GM18868 (cell line): ENCODE data around the gene USH2A.
A peak's percentile ranks its signal among the peaks of the same experiment; 100 is the strongest.

Experiments used
- ATAC-seq: cut with Tn5 transposase; IDR thresholded peaks from one replicate; pipeline ENCODE4 v1.9.1; 2021; ENCODE audit warnings: mild to moderate bottlenecking, moderate library complexity; ENCODE audit not compliant: unreplicated experiment

USH2A gene

DNA sequence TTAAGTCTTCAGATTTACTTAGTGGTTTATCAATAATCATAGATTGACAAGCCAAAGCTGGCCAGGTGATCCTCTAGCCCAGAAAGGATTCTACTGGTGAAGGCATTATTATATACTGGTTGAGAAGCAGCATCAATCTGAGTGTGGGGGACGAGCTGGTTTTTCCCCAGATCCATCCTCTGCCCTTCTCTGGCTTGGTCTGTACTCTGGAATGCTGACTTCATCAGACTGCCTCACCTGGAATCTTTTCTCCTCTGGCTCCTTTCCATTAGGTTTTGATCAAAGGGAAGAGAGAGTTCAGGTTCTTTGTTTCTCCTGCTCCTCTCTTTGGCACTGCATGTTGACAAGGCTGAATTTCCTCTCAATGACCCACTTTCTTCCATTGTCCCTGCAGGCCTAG, 762.2 kb downstream of the USH2A start:
- ATAC-seq = no peak

DNA sequence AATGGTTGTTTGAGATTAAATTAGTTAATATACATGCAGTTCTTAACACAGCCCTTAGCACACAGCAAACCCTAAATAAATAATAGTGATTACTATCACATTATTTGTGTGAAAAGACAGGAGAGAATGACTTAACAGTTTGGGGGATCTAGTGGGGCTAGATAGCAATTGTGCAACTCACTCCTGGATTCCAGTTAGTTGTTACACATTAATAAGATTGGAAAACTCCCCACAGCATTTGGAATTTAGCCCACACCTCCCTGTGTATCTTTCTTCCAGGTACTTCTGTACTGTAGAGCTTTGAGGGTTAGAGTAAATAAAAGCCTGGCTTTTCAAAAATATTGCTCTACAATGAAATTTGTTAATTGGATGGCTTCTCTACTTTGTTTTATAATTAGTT, 763.0 kb downstream of the USH2A start:
- ATAC-seq = no peak

DNA sequence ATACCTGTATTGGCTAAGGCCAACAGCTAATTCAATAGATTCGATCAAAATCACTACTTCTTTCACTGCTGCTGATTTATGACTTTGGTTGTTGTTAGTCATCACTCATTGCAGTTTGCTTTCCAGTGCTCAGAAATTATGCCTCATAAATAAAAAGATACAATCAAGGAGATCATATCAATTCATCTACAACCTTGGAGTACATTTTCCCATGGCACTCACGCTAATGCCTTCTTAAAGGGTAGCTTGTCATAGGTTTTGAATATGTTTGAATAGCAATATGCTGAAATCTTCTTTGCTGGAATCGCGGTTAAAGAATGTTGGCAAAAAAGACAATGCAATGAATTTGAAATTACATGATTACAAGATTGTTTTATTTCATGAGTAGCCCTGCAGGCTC, 766.2 kb downstream of the USH2A start:
- ATAC-seq = no peak

DNA sequence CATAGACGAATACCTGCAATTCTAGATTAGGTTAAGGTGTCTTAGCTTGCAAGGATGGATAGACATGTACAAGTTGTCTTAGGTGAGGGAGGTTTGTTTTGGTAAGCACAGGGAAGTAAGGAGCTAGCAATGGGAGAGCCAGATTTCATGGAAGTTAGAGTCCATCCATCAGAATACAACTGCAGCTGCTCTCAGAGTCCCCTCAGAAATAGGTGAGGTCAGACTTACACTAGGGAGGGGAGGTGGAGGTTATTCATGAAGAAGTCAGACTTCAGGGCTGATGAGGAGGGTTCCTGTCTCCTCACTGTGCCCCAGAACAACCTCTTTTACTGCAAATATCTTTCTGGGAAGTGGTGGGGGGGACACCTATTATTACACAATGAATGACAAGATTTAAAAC, 770.9 kb downstream of the USH2A start:
- no peak for ATAC-seq

DNA sequence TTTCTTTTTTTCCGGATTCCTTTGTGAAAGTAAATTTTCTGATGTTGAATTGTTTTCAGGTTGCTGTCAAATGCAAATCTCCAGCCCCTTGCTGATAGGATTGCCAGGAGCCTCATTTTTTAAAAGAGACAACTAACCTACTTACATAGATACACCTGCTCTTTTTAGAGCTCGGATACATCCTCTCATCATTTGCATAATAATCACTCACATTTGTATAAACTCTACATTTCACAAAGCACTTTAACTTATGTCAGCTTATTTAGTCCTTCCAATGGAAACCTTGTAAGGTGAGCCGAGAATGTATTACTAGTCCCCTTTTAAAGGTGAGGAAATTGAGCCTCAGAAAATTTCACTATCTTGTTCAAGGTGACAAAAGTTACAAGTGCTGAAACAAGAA, 771.4 kb downstream of the USH2A start:
- ATAC-seq = no peak

DNA sequence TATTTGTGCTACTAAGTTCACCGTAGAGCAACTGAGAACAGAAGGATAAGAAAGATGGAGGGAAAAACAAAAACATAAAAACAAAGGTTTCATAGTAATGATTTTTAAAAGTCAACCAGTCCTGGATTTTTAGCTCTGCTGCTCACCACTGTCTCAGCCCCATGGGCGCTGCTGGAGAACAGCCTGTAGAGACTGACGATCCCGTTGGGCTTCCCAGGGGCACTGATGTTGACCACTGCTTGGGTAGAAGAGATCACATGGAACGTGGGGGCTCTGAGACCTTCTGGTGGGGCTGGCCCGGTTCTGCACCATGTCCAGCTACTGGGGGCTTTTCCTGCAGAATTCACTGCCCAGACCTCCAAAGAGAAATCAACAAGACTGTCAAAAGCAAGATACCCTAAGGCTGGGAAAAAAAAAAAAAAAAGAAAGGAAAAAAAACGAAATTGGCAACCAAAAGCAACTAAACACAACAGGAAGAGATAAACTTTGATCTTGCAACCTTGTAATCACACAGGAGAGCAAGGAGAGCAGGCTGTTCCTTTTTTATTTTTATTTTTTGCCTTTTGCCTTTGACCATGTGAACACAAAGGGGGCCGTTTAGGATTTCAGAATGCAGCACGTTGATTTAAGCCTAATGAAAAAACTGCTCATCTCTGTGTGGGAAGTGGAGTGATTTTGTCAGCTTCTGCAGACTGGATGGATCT, 772.6 kb downstream of the USH2A start:
- ATAC-seq = no peak

DNA sequence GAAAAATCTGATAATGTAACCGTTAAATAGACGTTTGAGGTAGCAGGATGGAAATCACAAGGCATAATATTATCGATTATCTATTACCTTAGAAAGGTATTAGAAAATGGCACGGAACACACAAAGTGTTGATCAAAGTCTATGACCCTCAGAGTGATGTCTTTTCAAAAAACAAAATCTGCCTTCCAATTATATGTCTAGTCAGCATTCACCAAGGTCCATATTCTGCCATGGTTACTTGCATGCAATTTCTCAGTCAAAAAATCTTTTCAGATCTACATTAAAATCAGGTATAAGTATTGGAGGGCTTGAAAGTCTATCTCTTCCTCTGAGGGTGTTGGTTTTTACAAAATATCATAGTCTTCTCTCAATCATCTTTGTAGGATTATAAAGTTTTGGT, 774.3 kb downstream of the USH2A start:
- ATAC-seq = no peak

DNA sequence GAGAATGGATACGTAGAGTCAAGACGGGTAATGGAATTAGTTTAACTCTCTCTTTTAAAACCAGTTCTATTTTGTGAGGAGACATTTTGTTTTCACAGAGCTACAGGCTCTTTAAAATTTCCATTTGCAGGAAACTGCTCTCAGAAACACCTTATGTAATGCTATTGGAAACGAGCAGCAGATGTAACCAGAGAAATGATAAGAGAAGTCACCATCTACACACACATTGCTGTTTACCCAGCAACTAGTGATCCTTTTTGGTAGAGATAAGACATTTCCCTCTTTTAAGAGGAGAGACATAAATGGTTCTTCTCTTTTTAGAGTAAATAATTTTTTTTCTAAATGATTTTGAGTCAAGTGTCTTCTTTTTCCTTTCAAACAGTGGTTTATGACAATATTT, 775.5 kb downstream of the USH2A start:
- no peak for ATAC-seq

DNA sequence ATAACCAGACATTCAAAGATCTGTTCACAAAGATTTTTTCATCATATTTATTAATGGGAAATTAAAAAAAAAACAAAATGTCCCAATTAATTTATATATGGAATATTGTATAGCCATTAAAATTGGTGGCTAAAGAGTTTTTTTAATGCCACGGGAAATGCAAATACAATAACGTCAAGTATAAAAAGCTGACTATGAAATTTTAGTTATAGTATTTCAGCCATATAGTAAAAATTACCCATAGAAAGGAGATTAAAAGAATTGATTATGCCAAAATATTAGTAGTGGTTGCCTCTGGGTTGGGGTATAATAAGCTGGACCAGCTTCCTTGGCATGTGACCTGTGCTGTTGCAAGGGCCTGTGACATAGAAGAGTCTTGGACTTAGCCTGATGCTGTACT, 777.4 kb downstream of the USH2A start:
- ATAC-seq = no peak

DNA sequence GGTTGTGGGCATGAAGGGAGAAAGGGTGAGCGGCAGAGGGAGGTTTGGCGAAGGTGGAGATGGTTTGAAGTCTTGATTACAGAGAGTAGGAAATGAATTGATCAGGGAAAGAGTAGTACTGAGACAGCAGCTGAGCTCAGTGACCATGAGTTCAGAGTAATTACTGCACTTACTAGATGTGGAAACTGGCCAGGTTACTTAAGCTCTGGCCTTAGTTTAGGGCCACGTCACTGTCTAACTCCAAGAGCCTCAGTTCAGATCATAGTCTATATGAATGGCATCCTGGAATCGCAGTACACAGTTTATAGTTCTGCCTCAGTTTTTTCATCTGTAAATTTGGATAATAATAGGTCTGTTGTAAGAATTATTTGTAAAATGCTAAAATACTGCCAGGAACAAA, 778.1 kb downstream of the USH2A start:
- no peak for ATAC-seq

DNA sequence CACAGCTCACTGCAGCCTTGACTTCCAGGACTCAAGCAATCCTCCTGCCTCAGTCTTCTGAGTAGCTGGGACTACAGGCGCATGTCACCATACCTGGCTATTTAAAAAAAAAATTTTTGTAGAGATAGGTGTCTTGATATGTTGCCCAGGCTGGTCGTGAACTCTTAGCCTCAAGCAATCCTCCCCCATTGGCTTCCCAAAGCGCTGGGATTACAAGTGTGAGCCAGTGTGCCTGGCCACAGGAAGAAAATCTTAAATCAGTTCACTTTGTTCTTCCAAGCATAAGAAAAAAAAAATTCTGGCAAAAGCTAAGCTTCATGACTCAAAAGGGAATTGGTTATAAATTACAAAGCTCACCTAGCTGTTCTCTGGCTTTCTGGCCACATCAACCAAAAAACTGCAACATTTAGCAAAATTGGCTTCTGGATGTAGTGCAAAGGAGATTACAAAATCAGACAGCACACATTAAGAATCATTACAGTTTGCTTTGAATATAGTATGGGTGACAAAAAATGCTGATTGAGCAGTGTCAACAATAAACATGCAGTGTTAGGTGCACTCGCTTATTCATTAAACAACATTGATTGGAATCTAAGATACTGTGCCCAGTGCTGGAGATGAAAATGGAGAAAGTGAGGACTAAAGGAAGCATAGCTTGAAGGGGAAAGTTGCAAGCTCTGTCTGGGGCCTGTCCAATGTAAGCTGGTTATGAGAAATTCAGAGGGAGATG, 779.5 kb downstream of the USH2A start:
- ATAC-seq = no peak

DNA sequence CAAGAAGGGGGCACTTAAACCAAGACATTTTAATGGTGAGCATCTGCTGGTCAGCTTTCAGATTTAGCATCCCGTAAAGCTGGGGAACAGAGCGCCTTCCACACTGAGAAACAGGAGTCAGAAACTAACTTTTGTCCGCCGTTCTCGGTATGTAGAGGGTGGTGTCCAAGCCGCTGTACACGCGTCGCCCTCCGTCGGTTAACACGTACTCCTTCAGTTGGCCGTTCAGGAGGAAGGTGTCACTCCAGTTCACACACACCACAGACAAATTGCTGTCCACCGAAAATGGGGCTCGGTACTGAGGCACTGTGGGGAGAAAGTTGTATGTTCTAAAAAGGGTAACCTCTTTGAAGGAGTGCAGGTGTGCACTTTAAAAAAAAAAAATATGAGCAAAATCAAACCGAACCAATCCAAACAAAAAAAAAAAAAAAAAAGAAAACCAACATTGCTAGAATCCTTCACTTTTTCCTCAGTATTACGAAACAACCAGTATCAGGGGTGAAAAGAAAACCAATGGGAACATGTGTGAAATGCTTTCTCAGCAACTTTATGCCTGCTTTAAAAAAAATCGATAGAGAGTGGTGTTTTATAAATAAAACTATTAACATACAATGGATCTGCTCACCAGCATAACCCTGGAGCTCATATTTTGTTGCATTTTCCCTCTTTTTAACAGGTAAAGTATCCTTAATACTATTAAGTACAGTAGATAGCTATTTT, 782.7 kb downstream of the USH2A start:
- no peak for ATAC-seq

DNA sequence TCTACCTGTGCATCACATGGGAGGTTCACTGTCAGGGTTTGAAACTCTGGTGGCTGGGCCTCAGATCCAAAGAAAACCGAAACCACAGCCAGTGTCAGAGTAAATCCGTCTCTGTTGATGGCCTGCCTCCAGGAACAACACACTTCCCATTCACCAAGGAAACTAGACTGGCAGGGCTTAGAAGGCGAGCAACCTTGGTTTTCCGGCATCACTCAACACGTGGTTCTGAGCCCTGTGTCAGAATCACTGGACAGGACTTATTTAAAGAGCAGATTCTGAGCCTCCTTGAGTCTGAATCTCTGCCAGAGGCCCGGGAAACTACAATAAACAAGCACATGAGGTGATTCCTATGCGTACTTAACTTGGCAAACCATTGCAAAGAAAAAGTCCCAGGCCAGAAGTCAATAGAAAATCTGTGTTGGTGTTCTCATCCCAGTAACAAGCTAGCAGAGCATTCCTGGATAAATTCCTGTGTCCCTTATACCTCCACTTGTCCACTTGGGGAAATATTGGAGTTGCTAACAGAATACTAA, 786.1 kb downstream of the USH2A start:
- ATAC-seq = no peak

DNA sequence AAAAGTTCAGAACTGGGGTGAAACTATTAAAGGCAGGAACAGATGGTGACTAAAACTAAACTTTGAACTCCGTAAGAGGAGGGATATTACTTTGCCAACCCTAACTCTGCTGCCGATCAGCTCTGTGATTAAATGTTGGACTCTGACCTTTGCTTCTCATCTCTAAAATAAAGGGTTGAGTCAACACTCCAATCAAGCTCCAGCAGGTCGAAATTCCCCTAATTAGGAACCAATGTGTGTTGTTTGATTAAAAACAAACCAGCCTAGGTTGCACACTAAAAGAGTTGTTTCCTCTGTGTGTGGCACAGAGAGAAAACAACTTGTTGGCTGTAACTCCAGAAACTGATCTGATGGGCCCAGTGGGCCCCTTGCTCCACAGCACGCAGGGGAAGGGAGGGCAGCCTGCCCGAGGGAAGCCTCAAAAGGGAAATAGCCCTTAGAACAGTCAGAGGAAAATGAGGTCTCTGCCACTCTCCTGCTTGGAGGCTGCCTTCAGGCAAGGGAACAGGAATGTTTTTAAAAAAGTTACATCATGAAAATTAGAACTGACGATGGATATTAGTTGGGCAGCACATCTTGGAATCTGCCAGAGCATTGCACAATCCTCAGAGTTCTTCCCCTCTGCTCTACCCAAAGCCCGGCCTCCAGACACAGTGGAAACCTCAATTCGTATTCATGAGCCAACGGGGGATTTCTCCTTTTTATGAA, 786.8 kb downstream of the USH2A start:
- ATAC-seq = no peak

DNA sequence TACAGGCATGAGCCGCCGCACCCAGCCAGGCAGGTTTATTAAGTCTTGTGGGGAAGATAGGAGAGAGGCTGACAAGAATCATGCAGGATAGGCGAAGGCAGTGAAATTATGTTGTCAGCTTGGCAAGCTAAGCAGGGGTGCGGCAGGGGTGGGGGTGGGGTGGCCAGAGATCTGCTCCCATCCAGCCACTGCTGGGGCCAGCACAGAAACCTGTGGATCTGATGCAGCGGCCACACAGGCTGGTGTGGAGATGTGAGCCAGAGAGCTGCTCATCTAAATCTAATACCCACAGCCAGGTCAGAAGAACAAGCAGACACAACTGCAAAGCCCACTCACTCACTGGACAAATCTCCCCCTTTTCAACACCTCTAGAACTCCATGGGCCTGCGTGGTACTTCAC, 787.4 kb downstream of the USH2A start:
- ATAC-seq = no peak

DNA sequence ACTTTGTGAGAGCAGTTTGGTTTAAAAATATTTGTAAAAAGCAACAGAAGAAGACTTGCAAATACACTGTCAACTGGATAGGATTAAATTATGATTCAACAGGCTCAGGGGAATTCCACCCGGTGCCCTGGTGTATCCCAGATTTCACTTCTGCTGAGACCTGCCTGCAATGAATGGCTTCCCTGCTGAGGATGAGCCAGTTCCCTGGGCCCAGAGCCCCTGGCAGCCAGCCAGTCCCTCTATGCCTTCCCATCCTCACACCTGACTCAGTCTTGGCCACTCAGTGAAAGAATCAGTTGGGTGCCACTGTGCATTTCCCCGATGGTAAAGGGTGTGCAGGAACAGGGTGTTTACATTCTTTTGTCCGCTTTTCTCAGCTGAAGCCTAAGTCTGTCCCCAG, 791.8 kb downstream of the USH2A start:
- no peak for ATAC-seq

DNA sequence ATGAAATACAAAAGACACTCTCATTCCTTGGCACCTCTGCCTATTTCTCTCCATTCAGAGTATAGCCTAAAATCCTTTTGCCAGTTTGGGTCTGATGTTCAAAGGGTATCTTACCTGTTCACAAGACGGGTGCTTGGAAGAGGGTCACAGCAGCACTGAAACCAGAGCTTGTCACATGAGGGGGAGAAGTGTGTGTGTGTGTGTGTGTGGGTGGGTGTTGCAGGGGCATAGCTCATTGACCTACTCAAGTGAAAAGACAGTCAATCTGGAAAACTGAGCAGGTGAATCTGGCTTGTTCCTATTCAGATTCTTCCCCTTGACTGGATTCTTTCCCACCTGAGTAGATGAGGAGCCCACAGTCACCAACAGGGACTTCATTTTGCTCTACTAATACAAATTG, 792.2 kb downstream of the USH2A start:
- no peak for ATAC-seq

DNA sequence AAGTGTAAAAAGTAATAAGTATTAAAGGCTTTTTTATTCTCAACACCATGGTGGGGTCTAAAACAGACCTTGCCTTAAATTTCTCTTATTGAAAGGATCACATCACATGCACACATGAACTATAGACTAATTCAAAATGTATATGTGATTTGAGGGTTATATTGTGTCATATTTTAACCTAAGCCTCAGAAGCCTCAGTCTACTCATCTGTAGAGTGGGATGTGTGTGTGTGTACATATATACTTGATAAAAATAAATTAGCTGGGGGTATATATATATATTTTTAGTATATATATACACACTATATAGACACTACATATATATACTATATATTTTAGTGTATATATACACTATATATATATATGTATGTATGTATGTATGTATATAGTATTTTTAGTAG, 797.3 kb downstream of the USH2A start:
- no peak for ATAC-seq

DNA sequence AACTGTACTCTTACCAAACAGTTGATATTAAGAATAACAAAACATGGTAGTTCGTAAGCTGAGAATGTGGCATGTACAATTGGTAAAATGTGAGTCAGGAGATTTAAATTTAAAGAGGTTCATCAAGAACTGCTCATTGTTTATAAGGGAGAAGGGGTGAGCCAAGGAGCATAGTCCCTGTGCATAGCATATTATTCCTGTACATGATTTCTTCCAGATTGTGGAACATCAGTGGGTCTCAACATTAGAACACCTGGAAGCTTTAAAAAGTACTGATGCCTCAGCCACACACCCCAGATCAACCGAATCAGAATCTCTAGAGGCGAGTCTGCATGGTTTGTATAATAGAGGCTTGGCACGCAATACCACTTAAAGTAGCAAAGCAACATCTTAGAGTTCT, 800.1 kb downstream of the USH2A start:
- ATAC-seq = no peak

DNA sequence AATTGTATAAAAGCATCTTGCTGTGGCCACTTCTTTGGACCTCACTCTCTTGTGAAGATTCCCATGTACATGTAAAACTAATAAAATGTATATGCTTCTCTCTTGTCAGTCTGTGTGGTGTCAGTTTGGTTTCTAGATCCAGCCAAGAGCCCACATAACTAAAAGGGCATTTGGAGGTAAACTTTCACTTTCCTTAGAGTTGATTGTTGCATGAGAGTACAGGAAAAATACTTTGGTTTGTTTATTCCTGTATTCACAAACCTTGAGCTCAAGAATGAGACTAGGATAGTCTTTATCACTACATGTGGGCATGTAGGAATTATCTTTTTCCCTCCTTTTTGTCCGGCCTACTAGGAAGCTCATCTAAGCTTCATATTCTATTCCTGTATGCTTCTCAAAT, 805.3 kb downstream of the USH2A start:
- ATAC-seq = peak; percentile 78

DNA sequence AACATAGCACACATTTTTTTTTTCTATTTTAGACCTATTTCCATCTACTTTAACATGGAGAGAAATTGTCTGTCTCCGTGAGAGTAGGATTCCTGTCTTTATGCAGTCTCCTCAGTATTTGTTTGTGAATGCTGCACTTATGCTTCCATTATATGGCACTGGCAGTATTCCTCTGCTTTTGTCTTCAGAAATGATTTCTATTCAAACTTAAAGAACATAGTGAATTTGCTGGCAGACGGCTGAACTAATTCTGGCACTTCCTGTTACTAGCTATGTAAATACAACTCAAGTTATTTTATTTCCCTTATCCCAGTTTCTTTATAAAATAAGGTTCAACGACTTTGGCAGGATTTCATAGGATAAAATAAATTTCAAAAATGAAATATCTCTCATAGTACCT, 810.9 kb downstream of the USH2A start:
- ATAC-seq = no peak
